ENCODE results near the gene JMJD1C.
A peak's percentile ranks its signal among the peaks of the same experiment; 100 is the strongest.

The JMJD1C gene

GRCh38 chr10:63275094-63275493 is 190.7 kb downstream of the JMJD1C start:
- Histone ChIP-seq H3K27ac (ENCODE audit: low read length) (no peak overlapping the region), H2AFZ (ENCODE audit: low read depth, low read length) (no peak overlapping the region), H3K27me3 (ENCODE audit: low read depth, low read length) (no peaks in the 10 kb centered on the region), H4K20me1 (ENCODE audit: insufficient read depth, low read length) (no peaks in the 10 kb centered on the region), H3K9me3 (ENCODE audit: insufficient read depth, low read length) (no peaks in the 10 kb centered on the region), H3K79me2 (ENCODE audit: low read length) (peaks cover 11% of the 10 kb centered on the region), H3K9ac (ENCODE audit: low read length) (no peak overlapping the region), H3K4me2 (ENCODE audit: low read length) (no peak overlapping the region), H3K4me1 (ENCODE audit: low read length) (peaks cover 14% of the 10 kb centered on the region), H3K36me3 (replicated peaks; ENCODE audit: low read depth, low read length) (no peaks in the 10 kb centered on the region), H3K4me3 (ENCODE audit: low read length) (no peak overlapping the region)
- TF ChIP-seq EZH2phosphoT487 (IDR thresholded peaks at IDR 0.05; ENCODE audit: low read depth) (no peak), CTCF (IDR thresholded peaks at IDR 0.05; ENCODE audit: low read depth, low read length) (no peak)

DNA sequence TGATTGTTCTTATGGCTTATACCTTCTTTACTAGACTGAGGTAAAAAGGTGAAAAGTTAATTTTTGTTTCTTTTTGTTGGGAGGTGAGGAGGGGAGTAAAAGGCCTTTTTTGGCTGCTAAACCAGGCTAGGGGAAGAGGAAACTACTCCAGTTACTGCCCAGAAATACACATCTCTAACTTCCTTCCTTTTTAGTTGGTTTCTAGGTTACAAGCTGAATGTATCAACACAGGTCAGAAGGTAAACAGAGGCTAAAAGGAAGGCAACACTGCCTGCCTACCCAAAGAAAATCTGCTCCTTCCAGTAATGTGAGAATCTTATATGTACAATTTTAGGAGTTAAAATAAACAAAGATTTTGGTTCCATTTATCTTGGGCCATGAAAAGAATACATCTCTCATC is 192.2 kb downstream of the JMJD1C start:
- no peak overlapping the region for H3K27ac ChIP-seq (ENCODE audit: low read length)
- no peaks in the 10 kb centered on the region for H3K27me3 ChIP-seq (ENCODE audit: low read depth, low read length)
- H3K36me3 ChIP-seq (replicated peaks; ENCODE audit: low read depth, low read length) = no peaks in the 10 kb centered on the region
- H4K20me1 ChIP-seq (ENCODE audit: insufficient read depth, low read length) = no peaks in the 10 kb centered on the region
- H3K9me3 ChIP-seq (ENCODE audit: insufficient read depth, low read length) = no peaks in the 10 kb centered on the region
- peaks cover 20% of the 10 kb centered on the region for H3K4me1 ChIP-seq (ENCODE audit: low read length)
- H3K4me2 ChIP-seq (ENCODE audit: low read length) = no peak overlapping the region
- no peak for TF ChIP-seq CTCF (IDR thresholded peaks at IDR 0.05; ENCODE audit: low read depth, low read length)
- TF ChIP-seq EZH2phosphoT487 (IDR thresholded peaks at IDR 0.05; ENCODE audit: low read depth) = no peak
- H3K9ac ChIP-seq (ENCODE audit: low read length) = no peak overlapping the region
- H3K4me3 ChIP-seq (ENCODE audit: low read length) = no peak overlapping the region
- no peak overlapping the region for H2AFZ ChIP-seq (ENCODE audit: low read depth, low read length)
- peaks cover 22% of the 10 kb centered on the region for H3K79me2 ChIP-seq (ENCODE audit: low read length)

GRCh38 chr10:63268798-63269503 is 196.8 kb downstream of the JMJD1C start:
- TF ChIP-seq EZH2phosphoT487 (IDR thresholded peaks at IDR 0.05; ENCODE audit: low read depth) = no peak
- no peak for TF ChIP-seq CTCF (IDR thresholded peaks at IDR 0.05; ENCODE audit: low read depth, low read length)
- H3K4me1 ChIP-seq (ENCODE audit: low read length) = peaks cover 20% of the 10 kb centered on the region
- peaks cover 4% of the 10 kb centered on the region for H3K36me3 ChIP-seq (replicated peaks; ENCODE audit: low read depth, low read length)
- H3K9ac ChIP-seq (ENCODE audit: low read length) = peak overlapping the region; percentile 95
- H3K27ac ChIP-seq (ENCODE audit: low read length) = peak overlapping the region; percentile 98
- H2AFZ ChIP-seq (ENCODE audit: low read depth, low read length) = no peak overlapping the region
- H3K4me3 ChIP-seq (ENCODE audit: low read length) = peak overlapping the region; percentile 93
- H3K27me3 ChIP-seq (ENCODE audit: low read depth, low read length) = no peaks in the 10 kb centered on the region
- H3K79me2 ChIP-seq (ENCODE audit: low read length) = peaks cover 69% of the 10 kb centered on the region
- no peaks in the 10 kb centered on the region for H3K9me3 ChIP-seq (ENCODE audit: insufficient read depth, low read length)
- peaks cover 4% of the 10 kb centered on the region; the same call in 1 of the 2 replicates for H4K20me1 ChIP-seq (ENCODE audit: insufficient read depth, low read length)
- H3K4me2 ChIP-seq (ENCODE audit: low read length) = peak overlapping the region; percentile 68

GRCh38 chr10:63268149-63268797 is 197.5 kb downstream of the JMJD1C start:
- no peaks in the 10 kb centered on the region for H3K9me3 ChIP-seq (ENCODE audit: insufficient read depth, low read length)
- H3K27ac ChIP-seq (ENCODE audit: low read length) = peak overlapping the region; percentile 98
- H3K4me1 ChIP-seq (ENCODE audit: low read length) = peaks cover 18% of the 10 kb centered on the region

More at GRCh38 chr10:63268149-63268797, 197.5 kb downstream of the JMJD1C start:
- Histone ChIP-seq H3K79me2 (ENCODE audit: low read length) (peaks cover 75% of the 10 kb centered on the region), H3K4me3 (ENCODE audit: low read length) (peak overlapping the region; percentile 93), H3K4me2 (ENCODE audit: low read length) (peak overlapping the region; percentile 68), H4K20me1 (ENCODE audit: insufficient read depth, low read length) (peaks cover 5% of the 10 kb centered on the region; the same call in 1 of the 2 replicates), H3K36me3 (replicated peaks; ENCODE audit: low read depth, low read length) (peaks cover 4% of the 10 kb centered on the region), H3K27me3 (ENCODE audit: low read depth, low read length) (no peaks in the 10 kb centered on the region), H3K9ac (ENCODE audit: low read length) (peak overlapping the region; percentile 95), H2AFZ (ENCODE audit: low read depth, low read length) (no peak overlapping the region)
- TF ChIP-seq CTCF (IDR thresholded peaks at IDR 0.05; ENCODE audit: low read depth, low read length) (no peak), EZH2phosphoT487 (IDR thresholded peaks at IDR 0.05; ENCODE audit: low read depth) (no peak)
